Stomach (tissue), 4 donors: ENCODE results near the gene DST.

Experiments
- EP300 ChIP-seq: sonication (generic); formaldehyde crosslinking; IDR thresholded peaks from one replicate; pipeline ENCODE4 v1.6.1; 2017; ENCODE audit warnings: antibody characterized with exemption
- TF ChIP-seq, protein P1 (sequence below), 7 experiments: fragments of 450-650 bp in 4 of 7; fragments of 200-600 bp in 3 of 7; sonication (generic) in 3 of 7; IDR thresholded peaks; one replicate each; pipeline ENCODE4 v1.5.1; 2016 to 2019; ENCODE audit warnings: antibody characterized with exemption in 7 of 7, control low read depth in 2 of 7, mild to moderate bottlenecking in 1 of 7

- TF ChIP-seq, protein P1, sequence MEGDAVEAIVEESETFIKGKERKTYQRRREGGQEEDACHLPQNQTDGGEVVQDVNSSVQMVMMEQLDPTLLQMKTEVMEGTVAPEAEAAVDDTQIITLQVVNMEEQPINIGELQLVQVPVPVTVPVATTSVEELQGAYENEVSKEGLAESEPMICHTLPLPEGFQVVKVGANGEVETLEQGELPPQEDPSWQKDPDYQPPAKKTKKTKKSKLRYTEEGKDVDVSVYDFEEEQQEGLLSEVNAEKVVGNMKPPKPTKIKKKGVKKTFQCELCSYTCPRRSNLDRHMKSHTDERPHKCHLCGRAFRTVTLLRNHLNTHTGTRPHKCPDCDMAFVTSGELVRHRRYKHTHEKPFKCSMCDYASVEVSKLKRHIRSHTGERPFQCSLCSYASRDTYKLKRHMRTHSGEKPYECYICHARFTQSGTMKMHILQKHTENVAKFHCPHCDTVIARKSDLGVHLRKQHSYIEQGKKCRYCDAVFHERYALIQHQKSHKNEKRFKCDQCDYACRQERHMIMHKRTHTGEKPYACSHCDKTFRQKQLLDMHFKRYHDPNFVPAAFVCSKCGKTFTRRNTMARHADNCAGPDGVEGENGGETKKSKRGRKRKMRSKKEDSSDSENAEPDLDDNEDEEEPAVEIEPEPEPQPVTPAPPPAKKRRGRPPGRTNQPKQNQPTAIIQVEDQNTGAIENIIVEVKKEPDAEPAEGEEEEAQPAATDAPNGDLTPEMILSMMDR (IDR thresholded peaks at IDR 0.05), result no peak
- TF ChIP-seq EP300, result no peak
These were observed 222.4 kb downstream of the DST start for GRCh38 chr6:56420296-56420695.
